Skin of body (tissue), 2 donors: ENCODE results near the gene ZBED3. TPM values are rescaled to one million over a fixed set of nuclear protein-coding genes. Genes with fewer than 3 reads are reported as not detected.
"Not testable (repeated sequence)": the region's sequence is repeated elsewhere in the genome, so short reads cannot be mapped to it uniquely, and the experiment has no call there.

Experiments
- DNase-seq: peaks from one replicate; lab custom pipeline; 2025; lab: John Stamatoyannopoulos, UW
- total RNA-seq: library from RNA; depleted of rRNA; stranded (reverse); fragments of >200 nt; gene quantifications from one replicate; pipeline ENCODE4 v1.2.3, GENCODE V29; 2014

ZBED3 gene, protein sequence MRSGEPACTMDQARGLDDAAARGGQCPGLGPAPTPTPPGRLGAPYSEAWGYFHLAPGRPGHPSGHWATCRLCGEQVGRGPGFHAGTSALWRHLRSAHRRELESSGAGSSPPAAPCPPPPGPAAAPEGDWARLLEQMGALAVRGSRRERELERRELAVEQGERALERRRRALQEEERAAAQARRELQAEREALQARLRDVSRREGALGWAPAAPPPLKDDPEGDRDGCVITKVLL
- 2.6 TPM for total RNA-seq

GRCh38 chr5:77086689-77087483 is at the start of gene ZBED3:
TSS of gene ZBED3 (minus strand) at chr5:77087285. CDS start at chr5:77077878, 9,407 bp downstream.
- peak; percentile 79 for DNase-seq

DNA sequence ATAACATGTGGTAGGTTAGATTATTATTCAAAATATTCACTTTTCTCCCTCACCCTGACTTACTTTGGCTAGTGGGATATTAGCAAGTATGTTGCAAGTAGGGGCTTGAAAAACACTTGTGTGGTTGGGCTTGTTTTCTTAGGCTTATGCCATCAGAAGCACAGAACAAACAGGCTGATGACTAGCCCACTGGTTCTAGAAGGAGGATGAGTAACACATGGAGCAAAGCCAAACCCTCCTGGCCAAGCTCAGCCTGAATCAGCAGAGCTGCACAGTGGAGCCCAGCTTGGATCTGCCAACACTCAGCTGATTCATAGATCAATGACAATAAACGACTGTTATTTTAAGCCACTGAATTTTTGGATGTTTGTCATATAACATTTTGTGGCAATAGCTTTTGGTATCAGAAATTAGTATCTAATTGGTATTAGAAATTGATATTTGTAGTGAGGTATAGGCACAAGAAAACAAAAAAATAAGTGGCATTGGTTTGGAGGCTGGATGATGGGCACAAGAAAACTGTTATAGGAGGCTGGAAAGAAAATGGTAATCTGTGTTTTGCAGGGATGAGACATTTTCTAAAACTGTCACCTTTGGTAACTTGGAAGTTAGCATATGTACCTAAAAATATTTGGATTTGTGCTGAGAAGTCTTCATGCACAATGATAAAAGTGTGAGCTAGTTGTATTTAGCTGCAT is 46.1 kb upstream of the ZBED3 start:
- peak; percentile 15 for DNase-seq

- no peak for DNase-seq
Measured at GRCh38 chr5:77131361-77131760, 44.3 kb upstream of the ZBED3 start.

DNA sequence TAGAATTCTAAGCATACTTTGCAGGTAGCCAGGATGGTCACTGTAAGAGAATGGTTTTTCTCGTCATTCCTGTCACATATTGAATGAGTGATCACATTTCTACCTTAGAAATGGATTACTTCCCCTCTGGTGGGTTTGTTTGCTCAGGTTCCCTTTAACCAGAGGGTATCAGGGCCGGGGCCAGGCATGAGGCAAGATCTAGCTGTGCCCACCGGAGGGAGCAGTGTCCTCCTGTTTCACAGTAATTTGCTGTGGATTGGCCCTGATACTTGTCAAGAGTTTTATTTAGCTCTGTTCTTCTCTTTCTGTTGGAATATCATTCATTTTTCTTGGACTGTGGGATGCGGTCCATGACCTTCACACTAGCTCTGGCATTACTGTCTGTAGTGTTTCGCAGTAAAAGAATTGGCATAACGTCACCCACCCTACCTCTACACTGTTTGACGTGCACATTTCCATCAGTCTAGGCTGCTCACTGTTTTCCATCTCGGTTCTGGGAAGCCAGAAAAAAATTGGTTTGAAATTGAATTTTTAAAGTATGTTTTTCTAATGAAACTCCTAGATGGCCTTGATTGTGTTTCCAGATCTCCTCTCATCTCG is 42.4 kb upstream of the ZBED3 start:
- DNase-seq = peak; percentile 14

- no peak for DNase-seq
Measured at GRCh38 chr5:77128411-77129061, 41.5 kb upstream of the ZBED3 start.

DNA sequence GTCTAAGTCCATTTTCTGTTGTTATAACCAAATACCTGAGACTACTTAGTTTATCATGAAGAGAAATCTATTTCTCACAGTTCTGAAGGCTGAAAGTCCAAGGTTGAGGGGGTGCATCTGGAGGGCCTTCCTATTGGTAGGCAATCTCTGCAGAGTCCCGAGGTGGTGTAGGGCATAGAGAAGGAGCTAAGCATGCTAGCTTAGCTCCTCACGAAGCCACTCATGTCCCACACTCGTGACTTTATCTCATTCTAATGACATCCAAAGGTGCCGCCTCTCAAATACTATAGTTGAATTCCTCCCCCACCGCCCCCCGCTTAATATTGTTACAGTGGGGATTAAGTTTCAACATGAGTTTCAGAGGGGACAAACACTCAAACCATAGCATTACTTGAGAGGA is 36.0 kb upstream of the ZBED3 start:
- no peak for DNase-seq

GRCh38 chr5:77120706-77121105 is 33.6 kb upstream of the ZBED3 start:
- DNase-seq = no peak

DNA sequence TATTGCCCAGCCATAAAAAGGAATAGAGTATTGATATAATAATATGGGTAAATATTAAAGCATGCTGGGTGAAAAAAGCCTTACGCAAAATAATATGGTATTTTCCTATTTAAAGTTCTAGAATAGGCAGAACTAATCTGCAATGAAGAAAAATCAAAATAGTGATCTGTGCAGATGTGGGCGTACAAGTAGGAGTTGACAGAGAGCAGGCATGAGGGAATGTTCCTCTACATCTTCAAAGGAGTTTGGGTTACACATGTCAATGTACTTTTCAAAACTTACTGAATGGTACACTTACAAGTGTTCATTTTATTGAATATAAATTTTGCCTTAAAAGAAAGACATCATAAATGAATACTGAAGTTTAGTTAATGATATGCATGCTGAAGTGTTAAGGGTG is 33.0 kb upstream of the ZBED3 start:
- DNase-seq = no peak

GRCh38 chr5:77117161-77117560 is 30.1 kb upstream of the ZBED3 start:
- DNase-seq = no peak

GRCh38 chr5:77107035-77107434 is 19.9 kb upstream of the ZBED3 start:
- not testable (repeated sequence) for DNase-seq

DNA sequence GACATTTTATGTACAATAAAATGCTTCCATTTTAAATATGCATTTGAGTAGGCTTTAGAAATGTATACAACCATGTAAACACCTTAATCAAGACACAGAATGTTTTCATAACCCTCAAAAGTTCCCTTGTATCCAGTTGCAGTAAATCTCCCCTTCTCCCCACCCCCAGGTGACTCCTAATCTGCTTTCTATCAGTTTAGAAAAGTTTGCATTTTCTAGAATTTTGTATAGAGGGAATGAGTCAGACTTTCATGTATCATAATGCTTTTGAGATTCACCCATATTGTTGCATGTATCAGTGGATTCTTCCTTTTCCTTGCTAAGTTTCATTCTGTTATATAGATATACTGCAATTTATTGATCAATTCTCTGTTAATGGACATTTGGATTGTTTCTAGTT is 17.7 kb upstream of the ZBED3 start:
- DNase-seq = no peak

DNA sequence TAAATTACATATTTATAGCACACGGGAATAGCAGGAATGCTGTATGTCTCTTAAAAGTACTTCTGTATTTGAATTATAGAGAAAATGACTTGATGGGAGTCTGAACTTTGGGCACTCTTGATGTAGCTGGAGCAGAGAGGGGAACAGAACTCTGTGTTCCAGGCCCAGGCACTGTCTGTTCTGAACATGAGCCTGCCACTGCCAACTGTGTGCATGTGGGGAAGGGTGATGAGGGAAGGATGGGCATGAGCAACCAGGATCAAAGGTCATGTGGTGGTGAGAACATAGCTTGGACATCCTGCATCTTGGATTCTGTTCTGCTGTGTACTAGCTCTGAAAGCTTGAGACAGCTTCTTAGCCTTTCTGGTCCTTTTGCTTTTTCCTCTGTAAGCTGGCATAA is 16.4 kb upstream of the ZBED3 start:
- no peak for DNase-seq

GRCh38 chr5:77102549-77102948 is 15.5 kb upstream of the ZBED3 start:
- no peak for DNase-seq

DNA sequence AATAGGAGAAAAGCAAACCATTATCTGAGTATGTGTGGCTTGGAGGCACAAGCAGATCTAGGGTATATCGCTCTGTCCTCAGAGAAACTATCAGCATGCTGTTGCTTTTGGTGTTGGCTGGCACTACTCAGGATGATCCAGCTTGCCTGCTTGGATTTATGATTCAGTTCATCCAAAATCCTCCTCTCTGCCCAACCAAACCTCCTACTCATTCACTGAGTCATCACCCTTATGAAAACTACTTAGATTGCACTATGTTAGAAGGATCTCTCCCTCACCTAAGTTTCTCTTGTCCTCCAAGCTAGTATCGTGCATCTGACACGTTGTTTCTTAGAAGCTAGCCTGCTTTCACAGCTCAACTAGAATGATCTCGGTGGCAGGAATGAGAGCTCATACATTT is 14.2 kb upstream of the ZBED3 start:
- DNase-seq = no peak

GRCh38 chr5:77095189-77095588 is 8.1 kb upstream of the ZBED3 start:
- DNase-seq = no peak

DNA sequence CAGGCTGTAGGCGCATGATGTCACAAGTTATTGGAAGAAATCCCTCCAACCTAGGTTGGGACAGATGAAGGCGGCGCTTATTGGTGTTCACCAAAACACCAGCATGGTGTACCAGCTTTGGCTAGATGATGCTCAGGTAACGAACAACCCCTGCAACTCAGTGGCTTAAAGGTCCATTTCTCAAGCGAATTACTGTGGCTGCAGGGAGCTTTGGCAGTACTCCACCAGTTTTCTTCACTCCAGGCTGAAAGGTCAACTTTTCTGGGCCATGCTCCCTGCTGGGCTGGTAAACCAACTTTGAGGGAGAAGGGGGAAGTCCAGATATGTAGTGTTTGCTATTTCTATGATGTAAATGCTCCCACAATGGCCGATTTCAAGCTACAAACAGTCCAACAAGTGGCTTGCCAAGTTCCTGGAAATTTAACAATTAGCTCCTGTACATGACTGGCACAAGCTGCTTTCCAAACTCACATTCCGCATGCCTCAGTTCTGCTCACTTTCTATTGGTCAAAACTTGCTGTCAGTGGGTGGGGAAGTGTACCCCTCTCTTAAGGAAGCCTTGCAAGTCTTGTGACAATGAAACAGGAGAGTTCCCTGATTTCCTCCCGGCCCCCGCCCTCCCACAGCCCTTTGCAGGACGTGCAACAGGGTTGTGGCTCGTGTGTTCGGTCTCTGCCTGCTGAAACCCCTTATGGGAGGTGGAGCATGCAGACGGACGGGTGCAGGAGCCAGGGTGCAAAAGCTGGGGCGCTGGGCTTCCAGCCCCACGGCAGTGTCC is 588 bp upstream of the ZBED3 start:
- DNase-seq = peak; percentile 51

GRCh38 chr5:77086368-77086688 is 757 bp downstream of the ZBED3 start:
- DNase-seq = peak; percentile 65

- no peak for DNase-seq
Measured at GRCh38 chr5:77083088-77083487, 4.0 kb downstream of the ZBED3 start.

DNA sequence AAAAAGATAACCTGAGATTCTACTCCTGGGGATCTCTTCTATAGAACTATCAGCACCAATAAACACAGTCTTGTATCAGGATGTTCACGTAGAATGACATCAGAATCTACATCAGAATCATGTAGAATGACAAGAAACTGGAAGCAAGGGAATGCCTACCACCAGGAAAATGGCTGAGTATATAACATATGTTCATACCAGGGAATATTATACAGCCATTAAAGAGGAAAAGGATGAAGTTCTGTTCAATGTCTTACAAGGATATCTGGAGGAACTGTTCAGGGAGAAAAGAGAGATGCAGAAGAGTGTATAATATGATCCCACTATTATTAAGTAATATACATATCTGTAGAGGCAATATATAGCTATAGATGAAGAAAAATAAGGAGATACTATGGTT is 4.8 kb downstream of the ZBED3 start:
- no peak for DNase-seq

GRCh38 chr5:77080905-77081304 is 6.2 kb downstream of the ZBED3 start:
- no peak for DNase-seq

- not testable (repeated sequence) for DNase-seq
Measured at GRCh38 chr5:77080479-77080878, 6.6 kb downstream of the ZBED3 start.
